GM12875 (cell line): ENCODE measurements around the gene GDPGP1.

Source experiments
- H3K4me3 ChIP-seq: one replicate; pipeline ENCODE4 v1.5.1; 2011; ENCODE audit warnings: low read depth, low read length, control low read depth
- CTCF ChIP-seq: IDR thresholded peaks from 2 replicates; pipeline ENCODE4 v1.5.1; 2011; ENCODE audit warnings: low read depth, mild to moderate bottlenecking, control low read depth, inconsistent platforms, low read length, moderate library complexity, borderline replicate concordance; ENCODE audit not compliant: insufficient read depth

The GDPGP1 gene

GRCh38 chr15:90264671-90265070 is 30.7 kb downstream of the GDPGP1 start:
- TF ChIP-seq CTCF: no peak
- H3K4me3 ChIP-seq: peak overlapping the region; percentile 69

- no peak for TF ChIP-seq CTCF
- peak within 1 kb of the TSS; percentile 69 for H3K4me3 ChIP-seq
These were observed 31.5 kb downstream of the GDPGP1 start, which contains the start of gene NGRN for GRCh38 chr15:90265271-90266060. Gene NGRN, plus strand, starts transcription at chr15:90265672. Its CDS starts 41 bp downstream, at chr15:90265713.

- TF ChIP-seq CTCF: no peak
- peak overlapping the region; percentile 69 for H3K4me3 ChIP-seq
These were observed 32.0 kb downstream of the GDPGP1 start for GRCh38 chr15:90266061-90266431.

- H3K4me3 ChIP-seq: peak overlapping the region; percentile 69
- TF ChIP-seq CTCF: no peak
These were observed 32.5 kb downstream of the GDPGP1 start for GRCh38 chr15:90266485-90266884.

- no peak for TF ChIP-seq CTCF
- no peak overlapping the region for H3K4me3 ChIP-seq
These were observed 34.4 kb downstream of the GDPGP1 start for GRCh38 chr15:90268415-90268814.

GRCh38 chr15:90270502-90271150 is 36.6 kb downstream of the GDPGP1 start:
- no peak overlapping the region for H3K4me3 ChIP-seq
- TF ChIP-seq CTCF: no peak
